Measurements from ENCODE around the gene UBASH3A.

UBASH3A gene, protein sequence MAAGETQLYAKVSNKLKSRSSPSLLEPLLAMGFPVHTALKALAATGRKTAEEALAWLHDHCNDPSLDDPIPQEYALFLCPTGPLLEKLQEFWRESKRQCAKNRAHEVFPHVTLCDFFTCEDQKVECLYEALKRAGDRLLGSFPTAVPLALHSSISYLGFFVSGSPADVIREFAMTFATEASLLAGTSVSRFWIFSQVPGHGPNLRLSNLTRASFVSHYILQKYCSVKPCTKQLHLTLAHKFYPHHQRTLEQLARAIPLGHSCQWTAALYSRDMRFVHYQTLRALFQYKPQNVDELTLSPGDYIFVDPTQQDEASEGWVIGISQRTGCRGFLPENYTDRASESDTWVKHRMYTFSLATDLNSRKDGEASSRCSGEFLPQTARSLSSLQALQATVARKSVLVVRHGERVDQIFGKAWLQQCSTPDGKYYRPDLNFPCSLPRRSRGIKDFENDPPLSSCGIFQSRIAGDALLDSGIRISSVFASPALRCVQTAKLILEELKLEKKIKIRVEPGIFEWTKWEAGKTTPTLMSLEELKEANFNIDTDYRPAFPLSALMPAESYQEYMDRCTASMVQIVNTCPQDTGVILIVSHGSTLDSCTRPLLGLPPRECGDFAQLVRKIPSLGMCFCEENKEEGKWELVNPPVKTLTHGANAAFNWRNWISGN

GRCh38 chr21:42403611-42404231 lies at the start of gene UBASH3A:
TSS of gene UBASH3A (plus strand) at chr21:42403902. CDS start at chr21:42403946, 44 bp downstream.
- H3K4me3 ChIP-seq, result peak within 1 kb of the TSS; percentile 2 to 34 (median 11)
- peak within 1 kb of the TSS in 12 of 21 experiments; percentile 4 to 89 (median 66) for H3K27ac ChIP-seq

DNA sequence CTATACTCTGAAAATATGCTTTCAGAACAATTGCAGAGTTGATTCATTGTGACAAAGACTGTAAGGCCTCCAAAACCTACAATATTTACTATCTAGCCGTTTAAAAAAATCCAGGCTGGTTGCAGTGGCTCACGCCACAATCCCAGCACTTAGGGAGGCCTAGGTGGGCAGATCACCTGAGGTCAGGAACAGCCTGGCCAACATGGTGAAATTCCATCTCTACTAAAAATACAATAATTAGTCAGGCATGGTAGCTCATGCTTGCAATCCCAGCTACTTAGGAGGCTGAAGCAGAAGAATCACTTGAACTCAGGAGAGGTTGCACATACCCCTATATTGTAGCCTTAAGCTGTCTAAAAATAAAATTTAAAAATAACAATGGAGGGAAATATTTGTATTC lies 47.7 kb upstream of the UBASH3A start:
- H3K27ac ChIP-seq, result no peak overlapping the region
- H3K4me3 ChIP-seq, result no peak overlapping the region

GRCh38 chr21:42356650-42357049 lies 47.1 kb upstream of the UBASH3A start:
- Histone ChIP-seq H3K4me3 (no peak overlapping the region), H3K27ac (no peak overlapping the region)

GRCh38 chr21:42357307-42357706 lies 46.4 kb upstream of the UBASH3A start:
- Histone ChIP-seq H3K4me3 (no peak overlapping the region), H3K27ac (no peak overlapping the region)

GRCh38 chr21:42358261-42358660 lies 45.4 kb upstream of the UBASH3A start:
- no peak overlapping the region for H3K4me3 ChIP-seq
- no peak overlapping the region for H3K27ac ChIP-seq

DNA sequence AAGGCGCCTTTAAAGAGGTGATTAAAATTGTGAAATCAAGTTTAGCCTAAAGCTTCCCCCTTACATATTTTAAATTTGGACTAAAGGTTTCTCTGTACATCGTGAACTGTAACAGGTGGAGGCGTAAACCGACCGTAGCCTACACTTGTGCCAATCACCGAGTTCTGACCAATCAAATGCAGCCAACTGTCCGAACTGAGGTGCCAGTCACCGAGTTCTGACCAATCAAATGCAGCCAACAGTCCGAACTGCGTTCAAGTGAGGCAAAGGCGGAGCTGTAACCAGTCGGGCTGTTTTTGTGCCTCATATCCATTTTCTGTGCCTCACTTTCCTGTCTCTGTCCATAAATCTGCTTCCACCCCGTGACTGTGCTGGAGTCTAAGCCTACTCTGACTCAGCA lies 44.8 kb upstream of the UBASH3A start:
- no peak overlapping the region for H3K4me3 ChIP-seq
- H3K27ac ChIP-seq, result no peak overlapping the region

DNA sequence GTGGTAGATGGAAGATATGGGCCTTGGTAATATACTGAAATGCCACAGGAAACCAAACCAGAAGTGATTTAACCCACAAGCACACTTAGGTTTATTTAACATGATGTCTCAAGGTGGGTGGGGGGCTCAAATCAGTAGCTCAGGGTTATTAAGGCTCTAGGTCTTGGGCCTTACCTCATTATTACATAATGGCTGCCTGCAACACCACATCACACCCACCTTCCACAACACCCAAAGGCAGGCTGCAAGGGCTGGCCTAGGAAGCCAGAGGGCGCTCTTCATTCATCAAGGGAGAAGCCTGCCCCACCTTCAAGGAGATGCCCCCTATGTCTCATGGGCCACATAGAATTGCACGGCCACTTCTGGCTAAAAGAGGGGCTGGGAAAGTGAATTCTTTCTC lies 43.4 kb upstream of the UBASH3A start:
- Histone ChIP-seq H3K27ac (no peak overlapping the region), H3K4me3 (no peak overlapping the region)

- Histone ChIP-seq H3K27ac (no peak overlapping the region), H3K4me3 (no peak overlapping the region)
Measured at GRCh38 chr21:42361286-42361685, 42.4 kb upstream of the UBASH3A start.

- no peak overlapping the region for H3K4me3 ChIP-seq
- H3K27ac ChIP-seq, result no peak overlapping the region
Measured at GRCh38 chr21:42362198-42362597, 41.5 kb upstream of the UBASH3A start.

GRCh38 chr21:42362700-42363099 lies 41.0 kb upstream of the UBASH3A start:
- Histone ChIP-seq H3K4me3 (no peak overlapping the region), H3K27ac (no peak overlapping the region)

DNA sequence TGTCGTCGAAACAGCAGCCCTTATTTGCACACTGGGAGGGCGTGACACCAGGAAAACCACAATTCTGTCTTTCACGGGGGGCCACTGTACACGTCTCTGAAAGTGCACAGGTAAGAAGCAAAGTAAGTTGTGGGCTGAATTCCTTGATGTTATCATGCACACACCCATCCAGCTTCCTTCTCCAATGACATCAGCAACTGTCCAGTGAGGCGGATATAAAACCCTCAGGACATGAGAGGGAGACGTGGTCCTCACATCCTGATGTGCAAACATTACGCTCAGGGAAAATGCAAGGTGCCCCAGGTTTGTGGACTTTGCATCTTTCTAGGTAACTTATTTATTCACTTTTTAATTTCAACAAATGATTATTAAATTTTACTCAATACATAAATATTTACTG lies 40.4 kb upstream of the UBASH3A start:
- H3K4me3 ChIP-seq, result no peak overlapping the region
- H3K27ac ChIP-seq, result no peak overlapping the region

GRCh38 chr21:42364304-42364865 lies 39.3 kb upstream of the UBASH3A start:
- H3K4me3 ChIP-seq, result no peak overlapping the region

GRCh38 chr21:42365770-42366169 lies 37.9 kb upstream of the UBASH3A start:
- Histone ChIP-seq H3K4me3 (no peak overlapping the region), H3K27ac (no peak overlapping the region)

More at GRCh38 chr21:42364304-42364865, 39.3 kb upstream of the UBASH3A start:
- H3K27ac ChIP-seq, result no peak overlapping the region

DNA sequence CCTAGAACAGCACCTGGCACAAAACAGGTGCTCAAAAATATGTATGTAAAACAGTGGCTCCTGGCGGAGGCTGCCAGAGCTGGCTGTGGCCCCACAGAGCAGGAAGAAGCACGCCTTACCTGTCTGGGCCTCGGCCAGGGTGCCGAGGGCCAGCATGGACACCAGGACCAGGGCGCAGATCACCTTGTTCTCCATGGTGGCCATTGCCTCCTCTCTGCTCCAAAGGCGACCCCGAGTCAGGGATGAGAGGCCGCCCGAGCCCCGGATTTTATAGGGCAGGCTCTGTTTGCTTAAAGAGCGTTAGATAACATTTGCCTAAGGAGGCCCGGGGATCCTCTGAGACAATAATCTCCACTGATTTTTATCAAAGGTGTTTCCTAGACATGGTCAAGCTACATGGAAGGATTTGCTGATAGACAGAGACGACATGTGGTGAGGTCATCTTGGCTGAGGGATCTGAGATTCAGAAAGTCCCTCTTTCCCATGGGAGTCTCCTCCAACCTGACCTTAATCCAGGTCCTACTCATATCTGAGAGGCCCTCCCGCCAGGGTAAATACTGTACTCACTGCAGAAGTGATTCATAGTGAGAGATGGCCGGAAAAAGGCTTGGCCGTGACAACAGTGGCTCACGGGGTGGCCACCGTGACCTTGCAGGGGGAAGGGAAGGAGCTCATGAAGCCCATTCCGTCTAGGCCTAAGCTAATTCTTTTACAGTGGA lies 37.3 kb upstream of the UBASH3A start, which contains the start of gene TFF1:
TFF1 (minus strand) TSS at position 244 of the 719 bp plus-strand sequence; CDS start at position 204, 40 bp downstream.
- H3K4me3 ChIP-seq, result no peak within 1 kb of the TSS
- no peak within 1 kb of the TSS for H3K27ac ChIP-seq

- H3K27ac ChIP-seq, result no peak overlapping the region
- no peak overlapping the region for H3K4me3 ChIP-seq
Measured at GRCh38 chr21:42367367-42368165, 36.1 kb upstream of the UBASH3A start.

DNA sequence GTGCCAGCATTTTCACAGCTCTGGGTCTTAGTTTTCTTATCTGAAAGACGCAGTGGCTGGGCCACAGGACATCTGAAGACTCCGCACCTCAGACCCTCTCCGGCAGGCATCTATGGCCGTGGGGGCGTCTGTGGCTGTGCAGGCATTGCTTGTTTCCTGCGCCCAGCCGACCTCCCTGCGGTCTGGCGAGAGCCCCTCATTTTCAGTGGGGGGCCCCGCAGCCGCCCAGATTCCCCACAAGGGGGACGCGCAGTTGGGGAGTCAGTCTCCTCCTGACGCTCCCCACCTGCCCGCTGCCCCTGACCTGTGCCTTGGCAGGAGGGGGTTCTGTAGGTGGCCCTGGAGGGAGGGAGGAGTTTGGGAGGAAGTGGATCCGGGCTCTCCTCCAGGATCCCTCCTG lies 33.9 kb upstream of the UBASH3A start:
- no peak overlapping the region for H3K4me3 ChIP-seq
- H3K27ac ChIP-seq, result no peak overlapping the region

DNA sequence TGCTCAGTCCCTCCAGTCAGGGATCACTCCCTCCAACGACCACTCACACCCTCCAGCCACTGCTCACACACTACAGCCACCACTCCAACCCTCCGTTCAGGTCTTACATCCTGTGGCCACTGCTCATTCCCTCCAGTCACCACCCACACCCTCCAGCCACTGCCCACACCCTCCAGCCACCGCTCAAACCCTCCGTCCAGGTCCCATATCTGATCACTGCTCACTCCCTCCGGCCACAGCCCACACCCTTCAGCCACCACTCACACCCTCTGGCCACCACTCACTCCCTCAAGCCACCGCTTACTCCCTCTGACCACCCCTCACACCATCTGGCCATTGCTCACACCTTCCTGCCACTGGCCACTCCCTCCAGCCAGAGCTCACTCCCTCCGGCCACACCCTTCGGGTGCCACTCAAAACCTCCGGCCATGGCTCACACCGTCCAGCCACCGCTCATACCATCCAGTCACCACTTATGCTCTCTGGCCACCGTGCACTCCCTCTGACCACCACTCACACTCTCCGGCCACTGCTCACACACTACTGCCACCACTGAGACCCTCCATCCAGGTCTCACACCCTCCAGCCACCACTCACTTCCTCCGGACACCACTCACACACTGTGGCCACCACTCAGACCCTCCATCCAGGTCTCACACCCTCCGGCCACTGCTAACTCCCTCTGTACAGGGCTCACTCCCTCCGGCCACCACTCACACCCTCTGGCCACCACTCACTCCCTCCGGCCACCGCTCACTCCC lies 32.6 kb upstream of the UBASH3A start:
- H3K4me3 ChIP-seq, result no peak overlapping the region
- H3K27ac ChIP-seq, result no peak overlapping the region

GRCh38 chr21:42373196-42373907 lies 30.4 kb upstream of the UBASH3A start:
- H3K4me3 ChIP-seq, result no peak overlapping the region
- H3K27ac ChIP-seq, result no peak overlapping the region

Data from skin epidermis (tissue), 12 donors.